GM23338 (cell line): Measurements from ENCODE around the gene GPR142. TPM values are rescaled to one million over a fixed set of nuclear protein-coding genes. Genes with fewer than 3 reads are reported as not detected.
A peak's percentile ranks its signal among the peaks of the same experiment; 100 is the strongest.

ENCODE experiments used
- ATAC-seq: fragments of 200-7000 bp; cut with Tn5 transposase; 3 replicates; pipeline ENCODE4 v1.9.1; 2020
- DNase-seq: peaks from one replicate; pipeline ENCODE4 v3.0.0-alpha.2; 2015; ENCODE audit warnings: low spot score
- H2AFZ ChIP-seq: fragments of 200-600 bp; sonication (generic); 2 replicates; pipeline ENCODE4 v1.8.0; 2016; ENCODE audit warnings: antibody characterized with exemption, mild to moderate bottlenecking, moderate library complexity
- H3F3A ChIP-seq: fragments of 200-600 bp; sonication (generic); replicated peaks from 2 replicates; pipeline ENCODE4 v1.8.0; 2017; ENCODE audit warnings: antibody characterized with exemption, mixed run types, low read depth
- H3K27ac ChIP-seq: fragments of 200-600 bp; sonication (generic); 2 replicates; pipeline ENCODE4 v1.6.1; 2016; ENCODE audit warnings: low read depth
- H3K27me3 ChIP-seq: fragments of 200-600 bp; sonication (generic); 2 replicates; pipeline ENCODE4 v1.8.0; 2016; ENCODE audit warnings: mild to moderate bottlenecking, mixed run types, moderate library complexity; ENCODE audit not compliant: insufficient read depth
- H3K36me3 ChIP-seq: fragments of 200-600 bp; sonication (generic); 2 replicates; pipeline ENCODE4 v1.8.0; 2016; ENCODE audit warnings: mild to moderate bottlenecking; ENCODE audit not compliant: insufficient read depth
- H3K4me1 ChIP-seq: fragments of 200-600 bp; sonication (generic); 2 replicates; pipeline ENCODE4 v1.8.0; 2016; ENCODE audit warnings: mild to moderate bottlenecking, moderate library complexity; ENCODE audit not compliant: insufficient read depth
- H3K4me2 ChIP-seq: fragments of 200-600 bp; sonication (generic); 2 replicates; pipeline ENCODE4 v1.7.1; 2017; ENCODE audit warnings: mixed run types
- H3K4me3 ChIP-seq: fragments of 200-600 bp; sonication (generic); 2 replicates; pipeline ENCODE4 v1.6.1; 2016; ENCODE audit warnings: mixed run types
- H3K79me2 ChIP-seq: fragments of 200-600 bp; sonication (generic); replicated peaks from 2 replicates; pipeline ENCODE4 v1.8.0; 2017; ENCODE audit warnings: mild to moderate bottlenecking; ENCODE audit not compliant: insufficient read depth
- H3K9me2 ChIP-seq: fragments of 200-600 bp; sonication (generic); 2 replicates; pipeline ENCODE4 v1.8.0; 2017; ENCODE audit not compliant: insufficient read depth
- H4K20me1 ChIP-seq: fragments of 200-600 bp; sonication (generic); replicated peaks from 2 replicates; pipeline ENCODE4 v1.8.0; 2017; ENCODE audit warnings: mild to moderate bottlenecking; ENCODE audit not compliant: insufficient read depth
- H3K27ac Mint-ChIP-seq: 2 replicates; pipeline ENCODE4 v1.8.0; 2020; ENCODE audit warnings: inconsistent platforms, mild to moderate bottlenecking, moderate library complexity, mixed read lengths
- H3K27me3 Mint-ChIP-seq: 3 replicates; pipeline ENCODE4 v1.8.0; 2022; ENCODE audit warnings: low read depth, mild to moderate bottlenecking, moderate library complexity, mixed read lengths, inconsistent platforms; ENCODE audit not compliant: insufficient read depth, poor library complexity
- H3K36me3 Mint-ChIP-seq: 3 replicates; pipeline ENCODE4 v1.8.0; 2021; ENCODE audit warnings: low read depth, mild to moderate bottlenecking, inconsistent platforms, moderate library complexity, mixed read lengths
- H3K4me1 Mint-ChIP-seq: 3 replicates; pipeline ENCODE4 v1.8.0; 2020; ENCODE audit warnings: mild to moderate bottlenecking, inconsistent platforms, mixed read lengths
- H3K4me3 Mint-ChIP-seq: 3 replicates; pipeline ENCODE4 v1.8.0; 2021; ENCODE audit warnings: moderate library complexity, mild to moderate bottlenecking, inconsistent platforms, mixed read lengths
- H3K9me3 Mint-ChIP-seq: 3 replicates; pipeline ENCODE4 v1.8.0; 2020; ENCODE audit warnings: moderate library complexity, mild to moderate bottlenecking, inconsistent platforms, mixed read lengths
- CREB1 ChIP-seq: fragments of 250-450 bp; sonication (Bioruptor Pico); IDR thresholded peaks from 2 replicates; pipeline ENCODE4 v1.5.0; 2020; ENCODE audit warnings: low read depth, mild to moderate bottlenecking, moderate library complexity
- EZH2 ChIP-seq: fragments of 200-600 bp; sonication (generic); IDR thresholded peaks from one replicate; pipeline ENCODE4 v1.8.0; 2017; ENCODE audit warnings: antibody characterized with exemption, mild to moderate bottlenecking, low read depth; ENCODE audit not compliant: unreplicated experiment
- EZH2phosphoT487 ChIP-seq: fragments of 200-600 bp; sonication (generic); IDR thresholded peaks from one replicate; pipeline ENCODE4 v1.8.1; 2018; ENCODE audit warnings: antibody characterized with exemption; ENCODE audit not compliant: unreplicated experiment
- JUNB ChIP-seq: IDR thresholded peaks from one replicate; pipeline ENCODE4 v1.6.1; 2016; ENCODE audit warnings: antibody characterized with exemption; ENCODE audit not compliant: unreplicated experiment
- NANOG ChIP-seq: IDR thresholded peaks from 2 replicates; pipeline ENCODE4 v1.6.1; 2016; ENCODE audit warnings: antibody characterized with exemption, borderline replicate concordance
- POLR2AphosphoS5 ChIP-seq: IDR thresholded peaks from 2 replicates; pipeline ENCODE4 v1.6.1; 2016; ENCODE audit warnings: antibody characterized with exemption, low read depth
- STAT1 ChIP-seq: IDR thresholded peaks from one replicate; pipeline ENCODE4 v1.6.1; 2016; ENCODE audit warnings: antibody characterized with exemption; ENCODE audit not compliant: unreplicated experiment
- ZNF114 ChIP-seq: fragments of 250-450 bp; sonication (Bioruptor Pico); IDR thresholded peaks from 2 replicates; pipeline ENCODE4 v1.5.0; 2020; ENCODE audit warnings: mild to moderate bottlenecking, moderate library complexity
- polyA plus RNA-seq: library from polyadenylated mRNA; unstranded; fragments of >200 nt; fragmentation: Nextera tagmentation; extraction: Ambion mirVana; gene quantifications from 2 replicates; pipeline ENCODE4 v1.2.1, GENCODE V29; 2016
- total RNA-seq: library from RNA; depleted of rRNA; stranded (reverse); fragments of >200 nt; shearing (Covaris generic); gene quantifications from 2 replicates; pipeline ENCODE4 v1.2.3, GENCODE V29; 2014
- TF ChIP-seq, protein P1 (sequence below): fragments of 250-450 bp; sonication (Bioruptor Pico); IDR thresholded peaks from 2 replicates; pipeline ENCODE4 v1.5.0; 2020; ENCODE audit warnings: mild to moderate bottlenecking, moderate library complexity
- TF ChIP-seq, protein P2 (sequence below): IDR thresholded peaks from 2 replicates; pipeline ENCODE4 v1.6.1; 2016; ENCODE audit warnings: antibody characterized with exemption

The GPR142 gene
- total and polyA plus RNA-seq, 2 experiments from 2014 or later: not detected

DNA sequence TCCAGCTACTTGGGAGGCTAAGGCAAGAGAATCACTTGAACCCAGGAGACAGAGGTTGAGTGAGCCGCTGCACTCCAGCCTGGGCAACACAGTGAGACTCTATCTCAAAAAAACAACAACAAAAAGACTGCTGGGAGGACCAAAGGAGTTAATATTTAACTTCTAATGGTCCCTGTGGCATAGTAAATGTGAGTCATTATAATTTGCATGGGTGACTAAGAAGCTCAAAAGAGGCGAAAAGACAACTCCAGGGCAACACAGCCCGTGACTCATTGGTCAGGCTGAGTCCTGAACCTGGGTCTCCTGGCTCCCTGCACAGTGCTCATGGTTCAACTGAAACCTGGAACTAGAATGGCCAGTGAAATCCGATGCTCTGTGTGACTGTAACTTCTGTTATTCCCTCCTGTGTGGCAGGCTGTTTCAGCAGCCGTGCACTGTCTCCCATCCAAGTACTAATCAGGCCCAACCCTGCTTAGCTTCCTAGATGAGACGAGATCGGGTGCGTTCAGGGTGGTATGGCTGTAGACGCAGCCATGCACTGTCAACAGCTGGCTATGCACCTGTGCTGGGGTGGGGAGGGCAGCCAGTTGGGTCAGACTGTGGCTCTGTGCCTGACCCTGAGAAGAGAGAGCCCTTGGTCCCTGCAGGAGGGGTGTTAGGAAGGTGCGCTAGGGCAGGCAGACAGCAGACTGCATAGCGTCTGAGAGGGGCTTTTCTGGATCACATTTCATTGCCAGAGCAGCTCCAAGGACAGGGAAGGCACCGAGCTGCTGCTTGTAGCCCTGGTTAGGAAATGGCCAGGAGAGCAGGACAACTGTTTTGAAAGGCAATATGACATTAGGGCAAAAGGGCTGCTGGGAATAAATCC is 50.1 kb downstream of the GPR142 start:
- no peaks in the 10 kb centered on the region for H3K4me1 ChIP-seq
- peaks cover 6% of the 10 kb centered on the region for H3K27me3 Mint-ChIP-seq
- no peak for TF ChIP-seq NANOG
- TF ChIP-seq, protein P1, sequence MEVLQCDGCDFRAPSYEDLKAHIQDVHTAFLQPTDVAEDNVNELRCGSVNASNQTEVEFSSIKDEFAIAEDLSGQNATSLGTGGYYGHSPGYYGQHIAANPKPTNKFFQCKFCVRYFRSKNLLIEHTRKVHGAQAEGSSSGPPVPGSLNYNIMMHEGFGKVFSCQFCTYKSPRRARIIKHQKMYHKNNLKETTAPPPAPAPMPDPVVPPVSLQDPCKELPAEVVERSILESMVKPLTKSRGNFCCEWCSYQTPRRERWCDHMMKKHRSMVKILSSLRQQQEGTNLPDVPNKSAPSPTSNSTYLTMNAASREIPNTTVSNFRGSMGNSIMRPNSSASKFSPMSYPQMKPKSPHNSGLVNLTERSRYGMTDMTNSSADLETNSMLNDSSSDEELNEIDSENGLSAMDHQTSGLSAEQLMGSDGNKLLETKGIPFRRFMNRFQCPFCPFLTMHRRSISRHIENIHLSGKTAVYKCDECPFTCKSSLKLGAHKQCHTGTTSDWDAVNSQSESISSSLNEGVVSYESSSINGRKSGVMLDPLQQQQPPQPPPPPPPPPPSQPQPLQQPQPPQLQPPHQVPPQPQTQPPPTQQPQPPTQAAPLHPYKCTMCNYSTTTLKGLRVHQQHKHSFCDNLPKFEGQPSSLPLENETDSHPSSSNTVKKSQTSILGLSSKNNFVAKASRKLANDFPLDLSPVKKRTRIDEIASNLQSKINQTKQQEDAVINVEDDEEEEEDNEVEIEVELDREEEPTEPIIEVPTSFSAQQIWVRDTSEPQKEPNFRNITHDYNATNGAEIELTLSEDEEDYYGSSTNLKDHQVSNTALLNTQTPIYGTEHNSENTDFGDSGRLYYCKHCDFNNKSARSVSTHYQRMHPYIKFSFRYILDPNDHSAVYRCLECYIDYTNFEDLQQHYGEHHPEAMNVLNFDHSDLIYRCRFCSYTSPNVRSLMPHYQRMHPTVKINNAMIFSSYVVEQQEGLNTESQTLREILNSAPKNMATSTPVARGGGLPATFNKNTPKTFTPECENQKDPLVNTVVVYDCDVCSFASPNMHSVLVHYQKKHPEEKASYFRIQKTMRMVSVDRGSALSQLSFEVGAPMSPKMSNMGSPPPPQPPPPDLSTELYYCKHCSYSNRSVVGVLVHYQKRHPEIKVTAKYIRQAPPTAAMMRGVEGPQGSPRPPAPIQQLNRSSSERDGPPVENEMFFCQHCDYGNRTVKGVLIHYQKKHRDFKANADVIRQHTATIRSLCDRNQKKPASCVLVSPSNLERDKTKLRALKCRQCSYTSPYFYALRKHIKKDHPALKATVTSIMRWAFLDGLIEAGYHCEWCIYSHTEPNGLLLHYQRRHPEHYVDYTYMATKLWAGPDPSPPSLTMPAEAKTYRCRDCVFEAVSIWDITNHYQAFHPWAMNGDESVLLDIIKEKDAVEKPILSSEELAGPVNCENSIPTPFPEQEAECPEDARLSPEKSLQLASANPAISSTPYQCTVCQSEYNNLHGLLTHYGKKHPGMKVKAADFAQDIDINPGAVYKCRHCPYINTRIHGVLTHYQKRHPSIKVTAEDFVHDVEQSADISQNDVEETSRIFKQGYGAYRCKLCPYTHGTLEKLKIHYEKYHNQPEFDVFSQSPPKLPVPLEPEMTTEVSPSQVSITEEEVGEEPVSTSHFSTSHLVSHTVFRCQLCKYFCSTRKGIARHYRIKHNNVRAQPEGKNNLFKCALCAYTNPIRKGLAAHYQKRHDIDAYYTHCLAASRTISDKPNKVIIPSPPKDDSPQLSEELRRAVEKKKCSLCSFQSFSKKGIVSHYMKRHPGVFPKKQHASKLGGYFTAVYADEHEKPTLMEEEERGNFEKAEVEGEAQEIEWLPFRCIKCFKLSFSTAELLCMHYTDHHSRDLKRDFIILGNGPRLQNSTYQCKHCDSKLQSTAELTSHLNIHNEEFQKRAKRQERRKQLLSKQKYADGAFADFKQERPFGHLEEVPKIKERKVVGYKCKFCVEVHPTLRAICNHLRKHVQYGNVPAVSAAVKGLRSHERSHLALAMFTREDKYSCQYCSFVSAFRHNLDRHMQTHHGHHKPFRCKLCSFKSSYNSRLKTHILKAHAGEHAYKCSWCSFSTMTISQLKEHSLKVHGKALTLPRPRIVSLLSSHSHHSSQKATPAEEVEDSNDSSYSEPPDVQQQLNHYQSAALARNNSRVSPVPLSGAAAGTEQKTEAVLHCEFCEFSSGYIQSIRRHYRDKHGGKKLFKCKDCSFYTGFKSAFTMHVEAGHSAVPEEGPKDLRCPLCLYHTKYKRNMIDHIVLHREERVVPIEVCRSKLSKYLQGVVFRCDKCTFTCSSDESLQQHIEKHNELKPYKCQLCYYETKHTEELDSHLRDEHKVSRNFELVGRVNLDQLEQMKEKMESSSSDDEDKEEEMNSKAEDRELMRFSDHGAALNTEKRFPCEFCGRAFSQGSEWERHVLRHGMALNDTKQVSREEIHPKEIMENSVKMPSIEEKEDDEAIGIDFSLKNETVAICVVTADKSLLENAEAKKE (CRISPR knock-in tag): no peak
- TF ChIP-seq EZH2phosphoT487: no peak
- TF ChIP-seq, protein P2, sequence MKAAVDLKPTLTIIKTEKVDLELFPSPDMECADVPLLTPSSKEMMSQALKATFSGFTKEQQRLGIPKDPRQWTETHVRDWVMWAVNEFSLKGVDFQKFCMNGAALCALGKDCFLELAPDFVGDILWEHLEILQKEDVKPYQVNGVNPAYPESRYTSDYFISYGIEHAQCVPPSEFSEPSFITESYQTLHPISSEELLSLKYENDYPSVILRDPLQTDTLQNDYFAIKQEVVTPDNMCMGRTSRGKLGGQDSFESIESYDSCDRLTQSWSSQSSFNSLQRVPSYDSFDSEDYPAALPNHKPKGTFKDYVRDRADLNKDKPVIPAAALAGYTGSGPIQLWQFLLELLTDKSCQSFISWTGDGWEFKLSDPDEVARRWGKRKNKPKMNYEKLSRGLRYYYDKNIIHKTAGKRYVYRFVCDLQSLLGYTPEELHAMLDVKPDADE: no peak
- no peak for TF ChIP-seq ZNF114 (CRISPR knock-in tag)
- TF ChIP-seq JUNB: no peak
- no peak for TF ChIP-seq POLR2AphosphoS5
- no peak for TF ChIP-seq STAT1
- TF ChIP-seq EZH2: no peak
- no peak for TF ChIP-seq CREB1 (CRISPR knock-in tag)
- peaks cover 1% of the 10 kb centered on the region; the same call in 1 of the 3 replicates for H3K9me3 Mint-ChIP-seq
- H3K9me2 ChIP-seq: no peaks in the 10 kb centered on the region
- no peaks in the 10 kb centered on the region for H3K36me3 ChIP-seq
- H3K4me3 Mint-ChIP-seq: no peak overlapping the region
- H3F3A ChIP-seq: no peaks in the 10 kb centered on the region
- H3K4me3 ChIP-seq: no peak overlapping the region
- no peak for DNase-seq
- peaks cover 6% of the 10 kb centered on the region; the same call in 2 of the 3 replicates for H3K4me1 Mint-ChIP-seq
- no peak overlapping the region for H3K27ac Mint-ChIP-seq
- H3K36me3 Mint-ChIP-seq: no peaks in the 10 kb centered on the region
- H3K27me3 ChIP-seq: no peaks in the 10 kb centered on the region
- ATAC-seq: peak; percentile 79
- H3K27ac ChIP-seq: no peak overlapping the region
- H2AFZ ChIP-seq: no peak overlapping the region
- no peaks in the 10 kb centered on the region for H4K20me1 ChIP-seq
- H3K4me2 ChIP-seq: no peak overlapping the region
- no peaks in the 10 kb centered on the region for H3K79me2 ChIP-seq
